GM12878 (cell line): ENCODE results near the gene LIMS1. TPM values are rescaled to one million over a fixed set of nuclear protein-coding genes. Genes with fewer than 3 reads are reported as not detected.

Experiments
- ATAC-seq: fragments of 200-7000 bp; cut with Tn5 transposase; 3 replicates; pipeline ENCODE4 v1.9.1; 2020; ENCODE audit warnings: mild to moderate bottlenecking, moderate library complexity
- BruUV-seq: library from RNA; stranded (reverse); fragments of 400-500 nt; replicated peaks from 2 replicates; lab custom pipeline; 2021; lab: Mats Ljungman, UMichigan
- CTCF ChIA-PET: fragments of 300-600 bp; sonication (Branson Sonifier 250); formaldehyde crosslinking; extraction: SDS; loops from one replicate; lab custom pipeline; 2021; ENCODE audit warnings: inconsistent platforms; lab: Yijun Ruan, JAX
- POLR2A ChIA-PET: fragments of 350-600 bp; formaldehyde crosslinking; extraction: SDS; loops from one replicate; lab custom pipeline; 2021; ENCODE audit warnings: inconsistent platforms; lab: Charles Lee
- RAD21 ChIA-PET: fragments of 300-600 bp; sonication (Branson Sonifier 250); formaldehyde crosslinking; loops from one replicate; lab custom pipeline; 2023; ENCODE audit warnings: antibody characterized with exemption; ENCODE audit not compliant: unreplicated experiment; lab: Charles Lee
- SMC1A ChIA-PET: fragments of 300-600 bp; sonication (Branson Sonifier 250); formaldehyde crosslinking; loops from one replicate; lab custom pipeline; 2023; ENCODE audit not compliant: unreplicated experiment, uncharacterized antibody; lab: Charles Lee
- DNase-seq: peaks from one replicate; pipeline ENCODE4 v3.0.0-alpha.2; 2011; ENCODE audit warnings: low read depth, low spot score
- FAIRE-seq: peaks from 3 replicates; lab custom pipeline; 2011; peaks lifted over from hg19 to GRCh38; lab: Jason Lieb, UNC
- H2AFZ ChIP-seq: 2 replicates; pipeline ENCODE4 v1.6.0; 2011; ENCODE audit warnings: low read depth, low read length, control low read depth; ENCODE audit not compliant: control insufficient read depth
- H3K27ac ChIP-seq: 2 replicates; pipeline ENCODE4 v1.5.1; 2011; ENCODE audit warnings: control low read depth; ENCODE audit not compliant: control insufficient read depth, insufficient read depth
- H3K27me3 ChIP-seq, 2 experiments: replicated peaks in 1 of 2; 2 replicates each; pipeline versions ENCODE4 v1.6.0 to v1.6.1; 2011; ENCODE audit warnings: low read length in 1 of 2; ENCODE audit not compliant: control insufficient read depth in 2 of 2, insufficient read depth in 2 of 2
- H3K36me3 ChIP-seq, 2 experiments: 2 replicates each; pipeline ENCODE4 v1.5.1; 2011; ENCODE audit warnings: low read length in 1 of 2; ENCODE audit not compliant: control insufficient read depth in 2 of 2, insufficient read depth in 2 of 2
- H3K4me1 ChIP-seq: 2 replicates; pipeline ENCODE4 v1.6.1; 2011; ENCODE audit warnings: mild to moderate bottlenecking, low read length, moderate library complexity, mixed read lengths; ENCODE audit not compliant: control insufficient read depth, insufficient read depth
- H3K4me2 ChIP-seq: 2 replicates; pipeline ENCODE4 v1.6.0; 2011; ENCODE audit warnings: control low read depth; ENCODE audit not compliant: control insufficient read depth, insufficient read depth
- H3K4me3 ChIP-seq: fragments of 200-600 bp; sonication (generic); 2 replicates; pipeline ENCODE4 v1.5.1; 2016
- H3K79me2 ChIP-seq: 2 replicates; pipeline ENCODE4 v1.6.0; 2011; ENCODE audit warnings: low read length; ENCODE audit not compliant: control insufficient read depth, insufficient read depth
- H3K9ac ChIP-seq: 2 replicates; pipeline ENCODE4 v1.8.0; 2011; ENCODE audit warnings: low read length, control low read depth, mixed read lengths; ENCODE audit not compliant: control insufficient read depth, insufficient read depth
- H3K9me3 ChIP-seq: replicated peaks from 3 replicates; pipeline ENCODE4 v1.5.1; 2011; ENCODE audit warnings: mild to moderate bottlenecking, low read length; ENCODE audit not compliant: control insufficient read depth, insufficient read depth
- H4K20me1 ChIP-seq: 2 replicates; pipeline ENCODE4 v1.6.0; 2011; ENCODE audit not compliant: control insufficient read depth, insufficient read depth
- ATF2 ChIP-seq: IDR thresholded peaks from 2 replicates; pipeline ENCODE4 v1.6.1; 2012; ENCODE audit warnings: low read length, inconsistent platforms
- ATF7 ChIP-seq: fragments of 450-650 bp; IDR thresholded peaks from 2 replicates; pipeline ENCODE4 v1.6.1; 2016; ENCODE audit warnings: low read depth, mild to moderate bottlenecking
- CBFB ChIP-seq: IDR thresholded peaks from 2 replicates; pipeline ENCODE4 v1.6.1; 2016; ENCODE audit warnings: antibody characterized with exemption, low read depth
- CHD4 ChIP-seq: fragments of 200-600 bp; sonication (generic); IDR thresholded peaks from 2 replicates; pipeline ENCODE4 v1.6.1; 2016; ENCODE audit warnings: mild to moderate bottlenecking
- CREB1 ChIP-seq: IDR thresholded peaks from 2 replicates; pipeline ENCODE4 v1.6.1; 2012; ENCODE audit warnings: low read depth, mild to moderate bottlenecking, inconsistent platforms
- CREM ChIP-seq: IDR thresholded peaks from 2 replicates; pipeline ENCODE4 v1.6.1; 2014; ENCODE audit warnings: antibody characterized with exemption, low read depth
- EGR1 ChIP-seq, 2 experiments: IDR thresholded peaks; 1 replicate in 1 of 2; 2 replicates in 1 of 2; pipeline ENCODE4 v1.6.1; 2011 to 2012; ENCODE audit warnings: low read depth in 2 of 2, low read length in 2 of 2, borderline replicate concordance in 1 of 2, mild to moderate bottlenecking in 1 of 2, moderate library complexity in 1 of 2
- EP300 ChIP-seq, 2 experiments: fragments of 150-350 bp in 1 of 2; IDR thresholded peaks; 2 replicates each; pipeline ENCODE4 v1.6.1; 2011 to 2012; ENCODE audit warnings: low read depth in 2 of 2, low read length in 2 of 2, borderline replicate concordance in 1 of 2, improper control_type of control experiment in 1 of 2, inconsistent platforms in 1 of 2; ENCODE audit not compliant: control insufficient read depth in 1 of 2
- FOXM1 ChIP-seq: IDR thresholded peaks from 2 replicates; pipeline ENCODE4 v1.6.1; 2012; ENCODE audit warnings: low read depth, mild to moderate bottlenecking, inconsistent platforms, low read length, moderate library complexity
- IKZF1 ChIP-seq: fragments of 450-650 bp; conservative IDR thresholded peaks from 2 replicates; pipeline ENCODE4 v1.6.1; 2017; ENCODE audit warnings: antibody characterized with exemption, mild to moderate bottlenecking
- JUNB ChIP-seq: IDR thresholded peaks from 2 replicates; pipeline ENCODE4 v1.6.1; 2016; ENCODE audit warnings: antibody characterized with exemption, mild to moderate bottlenecking
- KAT2A ChIP-seq: conservative IDR thresholded peaks from 2 replicates; pipeline ENCODE4 v1.6.1; 2011; ENCODE audit warnings: low read depth, low read length; ENCODE audit not compliant: control insufficient read depth
- MEF2A ChIP-seq: IDR thresholded peaks from 2 replicates; pipeline ENCODE4 v1.6.1; 2011; ENCODE audit warnings: low read depth, mild to moderate bottlenecking, low read length, moderate library complexity; ENCODE audit not compliant: insufficient read depth
- MEF2B ChIP-seq: fragments of 450-650 bp; IDR thresholded peaks from 2 replicates; pipeline ENCODE4 v1.6.1; 2018; ENCODE audit warnings: mild to moderate bottlenecking, moderate library complexity; ENCODE audit not compliant: partially characterized antibody, poor library complexity, severe bottlenecking
- MTA2 ChIP-seq: fragments of 450-650 bp; IDR thresholded peaks from 2 replicates; pipeline ENCODE4 v1.6.1; 2016; ENCODE audit warnings: low read depth, mild to moderate bottlenecking, moderate library complexity
- MTA3 ChIP-seq: IDR thresholded peaks from 2 replicates; pipeline ENCODE4 v1.6.1; 2012; ENCODE audit warnings: low read length, inconsistent platforms, borderline replicate concordance
- NFIC ChIP-seq: IDR thresholded peaks from 2 replicates; pipeline ENCODE4 v1.6.1; 2012; ENCODE audit warnings: low read depth, mild to moderate bottlenecking, inconsistent platforms, low read length, moderate library complexity
- PBX3 ChIP-seq: IDR thresholded peaks from 2 replicates; pipeline ENCODE4 v1.6.1; 2011; ENCODE audit warnings: mild to moderate bottlenecking, low read depth, low read length, moderate library complexity; ENCODE audit not compliant: insufficient replicate concordance
- PKNOX1 ChIP-seq: fragments of 450-650 bp; IDR thresholded peaks from 2 replicates; pipeline ENCODE4 v1.6.1; 2016; ENCODE audit warnings: mild to moderate bottlenecking
- RUNX3 ChIP-seq: IDR thresholded peaks from 2 replicates; pipeline ENCODE4 v1.6.1; 2012; ENCODE audit warnings: low read length, inconsistent platforms
- TBL1XR1 ChIP-seq: IDR thresholded peaks from 2 replicates; pipeline ENCODE4 v1.6.1; 2012; ENCODE audit warnings: low read depth, low read length, improper control_type of control experiment
- WRNIP1 ChIP-seq: IDR thresholded peaks from 2 replicates; pipeline ENCODE4 v1.6.1; 2011; ENCODE audit warnings: low read depth, low read length, improper control_type of control experiment, borderline replicate concordance
- WGBS: methylation state at CpG from one replicate; pipeline ENCODE4 v1.1.6; 2016; ENCODE audit warnings: low lambda C conversion rate; ENCODE audit not compliant: insufficient replicate concordance, insufficient coverage; ENCODE audit errors: missing lambda C conversion rate; 5-methylcytosine and 5-hydroxymethylcytosine counted together
- in situ Hi-C: fragments of 300-500 bp; cut with MboI; formaldehyde crosslinking; loops from 9 replicates; pipeline ENCODE4 v1.14.3; 2018; ENCODE audit warnings: mixed read lengths
- intact Hi-C: fragments of 100-400 bp; cut with micrococcal nuclease; formaldehyde crosslinking; loops from one replicate; pipeline ENCODE4 v1.14.2; 2022; ENCODE audit not compliant: unreplicated experiment
- polyA plus RNA-seq, 11 experiments: library from polyadenylated mRNA; depleted of rRNA in 4 of 11; unstranded in 6 of 11; stranded (reverse) in 5 of 11; fragments of >200 nt; fragmentation: Nextera tagmentation in 4 of 11; fragmentation: Illumina TruSeq in 1 of 11; extraction: Ambion mirVana in 4 of 11; extraction: Trizol in 1 of 11; gene quantifications; 1 replicate in 1 of 11; 2 replicates in 10 of 11; pipeline versions ENCODE4 v1.2.1 to v1.2.3, GENCODE V29; 2011 to 2016; ENCODE audit warnings: inconsistent platforms in 2 of 11, missing spikeins in 2 of 11, low read depth in 1 of 11
- total RNA-seq, 4 experiments: library from RNA; depleted of rRNA in 3 of 4; stranded (reverse); fragments of >200 nt in 3 of 4; fragmentation: Illumina TruSeq in 1 of 4; extraction: Trizol in 1 of 4; gene quantifications; 2 replicates each; pipeline versions ENCODE4 v1.2.1 to v1.2.3, GENCODE V29; 2013 to 2021

The LIMS1 gene
- total and polyA plus RNA-seq, 10 of the 15 experiments (the other 5 are each of a cell fraction or from before 2014, with no cell fraction given), result 15.7 to 98.1 (median 43.9) TPM

- intact Hi-C loops, result loop anchor here (2.0 kb wide), 2 partner anchors 31 to 113 kb away; partner anchors contain the start of gene RANBP2
- BruUV-seq, result no TSS peak
- H2AFZ ChIP-seq, result no peak overlapping the region
- peaks cover 3% of the 10 kb centered on the region for H3K79me2 ChIP-seq
- 0 out of 2 replicates have a peak, but pooled peaks have one; percentile 19 for TF ChIP-seq IKZF1
- TF ChIP-seq WRNIP1, result no peak
- no peak for TF ChIP-seq EGR1 (IDR thresholded peaks at IDR 0.05; ENCODE audit: borderline replicate concordance in 1 of 2, low read depth in 2 of 2, low read length in 2 of 2)
- no peak for TF ChIP-seq CHD4
- TF ChIP-seq FOXM1, result peak; percentile 68; the same call in 1 of the 2 replicates
- TF ChIP-seq ATF2, result peak; percentile 44; the same call in 1 of the 2 replicates
- peak; percentile 41; the same call in 1 of the 2 replicates for TF ChIP-seq CBFB
- peak; percentile 47; the same call in 1 of the 2 replicates for TF ChIP-seq TBL1XR1
- peak; percentile 95 for TF ChIP-seq PKNOX1
- TF ChIP-seq MEF2A, result peak; percentile 88
- 0 out of 2 replicates have a peak, but pooled peaks have one; percentile 24 for TF ChIP-seq JUNB
- peak; percentile 92 for TF ChIP-seq RUNX3
- TF ChIP-seq CREB1, result peak; percentile 55
- no peak for TF ChIP-seq MTA2
- TF ChIP-seq PBX3, result peak; percentile 81
- TF ChIP-seq CREM, result peak; percentile 56; the same call in 1 of the 2 replicates
- peak; percentile 82 for TF ChIP-seq NFIC
- no peak for TF ChIP-seq KAT2A
- TF ChIP-seq EP300 (IDR thresholded peaks at IDR 0.05; ENCODE audit: borderline replicate concordance in 1 of 2, control insufficient read depth in 1 of 2, low read depth in 2 of 2, low read length in 2 of 2), result no peak
- peak; percentile 54 for TF ChIP-seq MEF2B
- TF ChIP-seq MTA3, result 0 out of 2 replicates have a peak, but pooled peaks have one; percentile 55
- 0 out of 2 replicates have a peak, but pooled peaks have one; percentile 34 for TF ChIP-seq ATF7
- H3K27me3 ChIP-seq, result no peaks in the 10 kb centered on the region
- POLR2A ChIA-PET, result interaction anchor here (0.6 to 1.8 kb wide), 10 partner anchors 12 to 156 kb away, joined by 3 to 7 read pairs (median 4); no protein-coding TSS in a partner anchor
- no peak overlapping the region for H3K9ac ChIP-seq
- FAIRE-seq, result peak; percentile 61
- no peak for DNase-seq
- in situ Hi-C loops, result no loop called here
- 23% methylated on average over 3 of the region's 3 CpGs for WGBS
- RAD21 ChIA-PET, result interaction anchor here (0.6 to 5.2 kb wide), 11 partner anchors 10 to 210 kb away, joined by 3 to 118 read pairs (median 6); no protein-coding TSS in a partner anchor
- H3K4me3 ChIP-seq, result no peak overlapping the region
- SMC1A ChIA-PET, result interaction anchor here (0.9 to 4.6 kb wide), 19 partner anchors 8 to 255 kb away, joined by 3 to 173 read pairs (median 7); no protein-coding TSS in a partner anchor
- no peak overlapping the region for H3K27ac ChIP-seq
- no peaks in the 10 kb centered on the region for H3K9me3 ChIP-seq
- peaks cover 34% of the 10 kb centered on the region for H3K4me1 ChIP-seq
- CTCF ChIA-PET, result interaction anchor here (0.7 to 4.6 kb wide), 17 partner anchors 11 to 257 kb away, joined by 3 to 207 read pairs (median 5); no protein-coding TSS in a partner anchor
- ATAC-seq, result peak; percentile 40
- H3K36me3 ChIP-seq, result no peaks in the 10 kb centered on the region
- no peaks in the 10 kb centered on the region for H4K20me1 ChIP-seq
- H3K4me2 ChIP-seq, result peak overlapping the region; percentile 55
Observed at GRCh38 chr2:108605947-108606346, 71.7 kb downstream of the LIMS1 start.
